Measurements from ENCODE around the gene APOB.

- TF ChIP-seq POLR2A (IDR thresholded peaks at IDR 0.05) (no peak), CTCF (IDR thresholded peaks at IDR 0.05) (no peak)
Observed at GRCh38 chr2:21035974-21036707, 7.7 kb downstream of the APOB start.
